Prostate gland (tissue), 2 donors: ENCODE data around the gene APBA3. TPM values are rescaled to one million over a fixed set of nuclear protein-coding genes. Genes with fewer than 3 reads are reported as not detected.

Experiments
- DNase-seq: peaks from one replicate; pipeline ENCODE4 v3.0.0-alpha.2; 2019; ENCODE audit warnings: low spot score
- H3K27ac ChIP-seq, 2 donors: fragments of 200-600 bp; sonication (generic); 2 replicates each; pipeline ENCODE4 v1.5.1; 2017 to 2019
- H3K27me3 ChIP-seq: fragments of 200-600 bp; sonication (generic); replicated peaks from 2 replicates; pipeline ENCODE4 v1.5.1; 2019; ENCODE audit not compliant: insufficient read depth
- H3K36me3 ChIP-seq, 2 donors: fragments of 200-600 bp; sonication (generic); 1 replicate in 1 of 2; 2 replicates in 1 of 2; pipeline versions ENCODE4 v1.5.1 to v1.8.1; 2017 to 2019
- H3K4me1 ChIP-seq: fragments of 200-600 bp; sonication (generic); replicated peaks from 2 replicates; pipeline ENCODE4 v1.5.1; 2019
- H3K4me3 ChIP-seq, 2 donors: fragments of 200-600 bp; sonication (generic); 2 replicates each; pipeline ENCODE4 v1.5.1; 2017 to 2019
- H3K9me3 ChIP-seq: fragments of 200-600 bp; sonication (generic); 2 replicates; pipeline ENCODE4 v1.5.1; 2017
- CTCF ChIP-seq, 4 experiments: fragments of 200-600 bp in 2 of 4; fragments of 450-650 bp in 2 of 4; sonication (generic) in 2 of 4; IDR thresholded peaks; 1 replicate in 3 of 4; 2 replicates in 1 of 4; pipeline ENCODE4 v1.5.1; 2016 to 2019; ENCODE audit warnings: antibody characterized with exemption in 4 of 4, mild to moderate bottlenecking in 2 of 4, moderate library complexity in 2 of 4
- POLR2A ChIP-seq: fragments of 450-650 bp; IDR thresholded peaks from one replicate; pipeline ENCODE4 v1.6.1; 2016; ENCODE audit warnings: antibody characterized with exemption, mild to moderate bottlenecking
- POLR2AphosphoS5 ChIP-seq: sonication (generic); formaldehyde crosslinking; IDR thresholded peaks from one replicate; pipeline ENCODE4 v1.6.1; 2017; ENCODE audit warnings: antibody characterized with exemption
- WGBS: methylation state at CpG from one replicate; pipeline ENCODE4 v1.1.5; 2018; 5-methylcytosine and 5-hydroxymethylcytosine counted together
- intact Hi-C: fragments of 100-400 bp; cut with DNase I; formaldehyde crosslinking; loops from one replicate; pipeline ENCODE4 v1.14.2; 2022
- total RNA-seq, 2 donors: library from RNA; depleted of rRNA; stranded (reverse); fragments of >200 nt; gene quantifications; one replicate each; pipeline ENCODE4 v1.1.0, GENCODE V29; 2016

The APBA3 gene
- total RNA-seq, 2 donors from 2014 or later: 45.7 to 63.8 TPM

- TF ChIP-seq POLR2A (no peak), CTCF (IDR thresholded peaks at IDR 0.05) (no peak), POLR2AphosphoS5 (no peak)
- peak overlapping the region in 1 of 2 donors; percentile 27 for H3K27ac ChIP-seq
- peak; percentile 31 for DNase-seq
- H3K27me3 ChIP-seq: no peaks in the 10 kb centered on the region
- 1% methylated on average over 21 of the region's 30 CpGs for WGBS
- H3K4me1 ChIP-seq: peaks cover 8% of the 10 kb centered on the region
- H3K4me3 ChIP-seq: peak overlapping the region; percentile 19 to 27
- no peaks in the 10 kb centered on the region for H3K36me3 ChIP-seq
- intact Hi-C loops: no loop called here
- H3K9me3 ChIP-seq: no peaks in the 10 kb centered on the region
These were observed 38.9 kb downstream of the APBA3 start for GRCh38 chr19:3722443-3723109.

GRCh38 chr19:3721887-3722442 lies 39.5 kb downstream of the APBA3 start:
- Histone ChIP-seq H3K27me3 (no peaks in the 10 kb centered on the region), H3K4me1 (peaks cover 8% of the 10 kb centered on the region), H3K4me3 (peak overlapping the region; percentile 19 to 27), H3K27ac (peak overlapping the region in 1 of 2 donors; percentile 27), H3K9me3 (no peaks in the 10 kb centered on the region), H3K36me3 (no peaks in the 10 kb centered on the region)
- intact Hi-C loops: no loop called here
- no peak for DNase-seq
- no peak for TF ChIP-seq CTCF (IDR thresholded peaks at IDR 0.05)
- no peak for TF ChIP-seq POLR2A
- TF ChIP-seq POLR2AphosphoS5: no peak
- WGBS: 2% methylated on average over 24 of the region's 26 CpGs

- peaks cover 8% of the 10 kb centered on the region for H3K4me1 ChIP-seq
- H3K4me3 ChIP-seq: peak overlapping the region; percentile 14 to 27
- H3K36me3 ChIP-seq: no peaks in the 10 kb centered on the region
- intact Hi-C loops: no loop called here
- H3K27ac ChIP-seq: no peak overlapping the region
- TF ChIP-seq POLR2AphosphoS5 (peak; percentile 94), CTCF (IDR thresholded peaks at IDR 0.05) (peak in 2 of 4 experiments; percentile 37 to 39), POLR2A (peak; percentile 74)
- no peaks in the 10 kb centered on the region for H3K27me3 ChIP-seq
- 18% methylated on average over 43 of the region's 46 CpGs for WGBS
- peak; percentile 81 for DNase-seq
- no peaks in the 10 kb centered on the region for H3K9me3 ChIP-seq
These were observed 40.2 kb downstream of the APBA3 start for GRCh38 chr19:3721131-3721886.

- no peak for DNase-seq
- WGBS: 33% methylated on average over 9 of the region's 9 CpGs
- Histone ChIP-seq H3K27me3 (no peaks in the 10 kb centered on the region), H3K36me3 (no peaks in the 10 kb centered on the region), H3K4me1 (peaks cover 8% of the 10 kb centered on the region), H3K4me3 (no peak overlapping the region), H3K9me3 (no peaks in the 10 kb centered on the region), H3K27ac (no peak overlapping the region)
- intact Hi-C loops: no loop called here
- TF ChIP-seq POLR2AphosphoS5: no peak
- TF ChIP-seq CTCF (IDR thresholded peaks at IDR 0.05): no peak
- no peak for TF ChIP-seq POLR2A
These were observed 41.1 kb downstream of the APBA3 start for GRCh38 chr19:3720349-3720917.
